ENCODE measurements around the gene ALCAM. TPM values are rescaled to one million over a fixed set of nuclear protein-coding genes. Genes with fewer than 3 reads are reported as not detected.

ALCAM gene
- total RNA-seq, 2 experiments from 2014 or later, result 47.7 to 51.3 TPM

DNA sequence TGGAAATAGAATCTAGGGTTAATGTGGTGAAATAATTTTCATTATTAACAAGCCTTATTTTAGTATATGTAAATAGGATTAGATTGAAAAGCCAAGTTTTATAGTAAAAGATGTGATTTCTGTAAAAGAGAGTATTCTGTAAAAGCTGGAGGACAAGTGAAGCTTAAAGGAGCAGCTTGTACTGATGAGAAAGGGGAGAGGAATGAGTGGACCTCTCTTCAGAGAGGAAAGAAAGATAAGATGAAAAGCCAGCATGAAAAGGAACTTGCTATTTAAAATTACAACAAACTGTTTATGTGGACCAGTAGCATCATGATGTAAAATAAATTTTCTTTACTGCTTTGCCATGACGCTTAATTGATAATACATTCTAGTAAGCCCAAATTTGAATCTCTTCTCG is 18.5 kb downstream of the ALCAM start:
- H3K9me2 ChIP-seq (ENCODE audit: insufficient read depth, low read length), result no peaks in the 10 kb centered on the region
- H4K20me1 ChIP-seq (ENCODE audit: insufficient read depth, low read length), result peaks cover 7% of the 10 kb centered on the region; the same call in 1 of the 2 replicates
- TF ChIP-seq, protein P1, sequence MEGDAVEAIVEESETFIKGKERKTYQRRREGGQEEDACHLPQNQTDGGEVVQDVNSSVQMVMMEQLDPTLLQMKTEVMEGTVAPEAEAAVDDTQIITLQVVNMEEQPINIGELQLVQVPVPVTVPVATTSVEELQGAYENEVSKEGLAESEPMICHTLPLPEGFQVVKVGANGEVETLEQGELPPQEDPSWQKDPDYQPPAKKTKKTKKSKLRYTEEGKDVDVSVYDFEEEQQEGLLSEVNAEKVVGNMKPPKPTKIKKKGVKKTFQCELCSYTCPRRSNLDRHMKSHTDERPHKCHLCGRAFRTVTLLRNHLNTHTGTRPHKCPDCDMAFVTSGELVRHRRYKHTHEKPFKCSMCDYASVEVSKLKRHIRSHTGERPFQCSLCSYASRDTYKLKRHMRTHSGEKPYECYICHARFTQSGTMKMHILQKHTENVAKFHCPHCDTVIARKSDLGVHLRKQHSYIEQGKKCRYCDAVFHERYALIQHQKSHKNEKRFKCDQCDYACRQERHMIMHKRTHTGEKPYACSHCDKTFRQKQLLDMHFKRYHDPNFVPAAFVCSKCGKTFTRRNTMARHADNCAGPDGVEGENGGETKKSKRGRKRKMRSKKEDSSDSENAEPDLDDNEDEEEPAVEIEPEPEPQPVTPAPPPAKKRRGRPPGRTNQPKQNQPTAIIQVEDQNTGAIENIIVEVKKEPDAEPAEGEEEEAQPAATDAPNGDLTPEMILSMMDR (conservative IDR thresholded peaks at IDR 0.05; ENCODE audit: low read length), result no peak
- no peak for TF ChIP-seq EZH2phosphoT487 (IDR thresholded peaks at IDR 0.05; ENCODE audit: borderline replicate concordance, low read depth, low read length)
- H3K36me3 ChIP-seq (ENCODE audit: insufficient read depth, low read length), result no peaks in the 10 kb centered on the region; the same call in 1 of the 2 replicates
- H3K9me3 ChIP-seq (ENCODE audit: low read length), result peaks cover 5% of the 10 kb centered on the region; the same call in 1 of the 2 replicates
- intact Hi-C loops (cut with micrococcal nuclease; ENCODE audit: unreplicated experiment), result no loop called here
- peaks cover 72% of the 10 kb centered on the region for H3K79me2 ChIP-seq (ENCODE audit: insufficient read depth, low read depth, low read length)
- H2AFZ ChIP-seq (ENCODE audit: low read length), result no peak overlapping the region
- BruUV-seq (replicated peaks), result no TSS peak
- ChIA-PET POLR2A (interaction anchor here (0.6 to 1.7 kb wide), 2 partner anchors 12 to 959 kb away, joined by 3 read pairs; no protein-coding TSS in a partner anchor), CTCF (ENCODE audit: unreplicated experiment) (no interaction called here)
- H3K4me1 ChIP-seq (ENCODE audit: insufficient read depth, low read length, poor library complexity, severe bottlenecking), result peaks cover 39% of the 10 kb centered on the region
- H3K4me3 ChIP-seq (ENCODE audit: low read depth, low read length, poor library complexity, severe bottlenecking), result peak overlapping the region; percentile 18
- peak overlapping the region; percentile 53 for H3K4me2 ChIP-seq (ENCODE audit: low read length)
- no peak for DNase-seq (ENCODE audit: low spot score)
- H3K27ac ChIP-seq (ENCODE audit: low read depth, low read length, poor library complexity, severe bottlenecking), result peak overlapping the region; percentile 62

DNA sequence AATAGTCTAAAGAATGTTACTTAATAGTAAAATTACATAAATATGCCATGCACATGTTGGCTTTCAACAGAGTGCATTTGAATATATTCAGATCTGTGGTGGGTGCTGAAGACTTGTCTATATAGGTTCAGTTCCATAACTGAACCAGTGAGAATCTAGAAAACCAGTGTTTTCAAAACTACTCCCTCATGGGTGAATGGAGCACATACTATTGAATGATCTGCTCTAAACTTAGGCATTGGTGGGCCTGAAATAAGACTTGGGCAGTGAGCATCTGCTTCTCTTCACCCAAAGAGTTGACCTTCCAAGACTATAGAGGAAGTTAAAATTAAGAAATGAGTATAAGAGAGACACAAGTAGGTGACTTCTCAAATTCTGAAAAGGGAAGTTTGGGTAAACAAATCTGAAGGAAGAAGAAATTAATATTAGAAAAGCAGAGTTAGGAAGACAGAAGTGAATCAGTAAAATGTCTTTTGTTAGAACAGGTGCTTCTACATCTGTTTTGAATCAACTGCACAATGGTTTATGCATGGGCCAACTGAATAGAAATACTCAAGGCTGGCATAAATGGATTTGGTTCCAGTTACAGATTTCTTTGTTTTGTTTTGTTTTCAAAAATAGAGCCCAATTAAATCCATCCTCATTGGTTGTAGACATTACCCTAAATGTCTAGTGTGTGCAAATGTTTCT is 19.3 kb downstream of the ALCAM start:
- Histone ChIP-seq H3K4me3 (ENCODE audit: low read depth, low read length, poor library complexity, severe bottlenecking) (peak overlapping the region; percentile 18), H3K27ac (ENCODE audit: low read depth, low read length, poor library complexity, severe bottlenecking) (peak overlapping the region; percentile 62), H3K79me2 (ENCODE audit: insufficient read depth, low read depth, low read length) (peaks cover 64% of the 10 kb centered on the region), H3K4me2 (ENCODE audit: low read length) (peak overlapping the region; percentile 53), H3K36me3 (ENCODE audit: insufficient read depth, low read length) (no peaks in the 10 kb centered on the region; the same call in 1 of the 2 replicates), H3K9me3 (ENCODE audit: low read length) (peaks cover 10% of the 10 kb centered on the region; the same call in 1 of the 2 replicates), H2AFZ (ENCODE audit: low read length) (no peak overlapping the region), H4K20me1 (ENCODE audit: insufficient read depth, low read length) (peaks cover 7% of the 10 kb centered on the region; the same call in 1 of the 2 replicates), H3K9me2 (ENCODE audit: insufficient read depth, low read length) (no peaks in the 10 kb centered on the region), H3K4me1 (ENCODE audit: insufficient read depth, low read length, poor library complexity, severe bottlenecking) (peaks cover 39% of the 10 kb centered on the region)
- intact Hi-C loops (cut with micrococcal nuclease; ENCODE audit: unreplicated experiment), result no loop called here
- TF ChIP-seq EZH2phosphoT487 (IDR thresholded peaks at IDR 0.05; ENCODE audit: borderline replicate concordance, low read depth, low read length), result no peak
- TF ChIP-seq, protein P1 (conservative IDR thresholded peaks at IDR 0.05; ENCODE audit: low read length), result no peak
- no TSS peak for BruUV-seq (replicated peaks)
- DNase-seq (ENCODE audit: low spot score), result peak; percentile 47
- CTCF ChIA-PET (ENCODE audit: unreplicated experiment), result no interaction called here
- POLR2A ChIA-PET, result interaction anchor here (1.7 kb wide), 1 partner anchor 12 kb away, joined by 3 read pairs; no protein-coding TSS in a partner anchor

Data from OCI-LY7 (cell line).